Suprapubic skin (tissue), 4 donors: ENCODE measurements around the gene NIPAL1.
A peak's percentile ranks its signal among the peaks of the same experiment; 100 is the strongest.

ENCODE experiments used
- CTCF ChIP-seq, 2 donors: fragments of 200-600 bp in 1 of 2; fragments of 450-650 bp in 1 of 2; sonication (generic) in 1 of 2; IDR thresholded peaks; one replicate each; pipeline ENCODE4 v1.5.1; 2016 to 2019; ENCODE audit warnings: antibody characterized with exemption in 2 of 2, mild to moderate bottlenecking in 1 of 2, moderate library complexity in 1 of 2
- EP300 ChIP-seq: sonication (generic); formaldehyde crosslinking; IDR thresholded peaks from one replicate; pipeline ENCODE4 v1.6.1; 2017; ENCODE audit warnings: antibody characterized with exemption
- POLR2A ChIP-seq, 2 donors: fragments of 450-650 bp; IDR thresholded peaks; one replicate each; pipeline ENCODE4 v1.6.1; 2017; ENCODE audit warnings: antibody characterized with exemption in 2 of 2, mild to moderate bottlenecking in 2 of 2, moderate library complexity in 2 of 2
- POLR2AphosphoS5 ChIP-seq, 3 donors: sonication (generic); formaldehyde crosslinking; IDR thresholded peaks; one replicate each; pipeline ENCODE4 v1.6.1; 2017; ENCODE audit warnings: antibody characterized with exemption in 3 of 3

- no peak for TF ChIP-seq CTCF (IDR thresholded peaks at IDR 0.05)
- TF ChIP-seq POLR2A (IDR thresholded peaks at IDR 0.05): peak in 1 of 2 donors; percentile 3
- TF ChIP-seq EP300: no peak
- TF ChIP-seq POLR2AphosphoS5 (IDR thresholded peaks at IDR 0.05): peak in 1 of 3 donors; percentile 43
Measured at GRCh38 chr4:48016141-48017107, at the start of gene NIPAL1, which contains the start of gene CNGA1.
